ENCODE results near the gene TEX51.

The TEX51 gene

DNA sequence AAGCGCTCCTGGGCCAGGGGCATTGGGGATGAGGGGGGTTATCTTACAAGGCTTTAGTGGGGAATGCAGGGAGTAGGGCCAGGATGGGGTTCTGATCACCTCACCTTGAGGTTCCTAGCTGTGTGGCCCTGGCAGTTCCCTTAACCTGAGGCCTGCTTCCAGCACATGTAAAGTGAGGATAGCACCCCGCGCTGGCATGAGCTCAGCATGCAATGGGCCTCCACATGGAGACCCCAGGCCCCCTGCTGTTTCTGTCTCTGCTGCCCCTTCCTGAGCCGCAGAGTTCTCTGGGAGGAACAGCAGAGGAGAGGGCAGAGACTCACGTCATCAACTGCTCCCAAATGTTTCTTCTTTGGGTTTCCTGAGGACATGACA, 8.6 kb upstream of the TEX51 start:
- no peaks in the 10 kb centered on the region for H3K79me2 ChIP-seq (ENCODE audit: insufficient read depth, low read length)
- no peaks in the 10 kb centered on the region for H3F3A ChIP-seq (ENCODE audit: insufficient read depth)
- no peak overlapping the region for H3K9ac ChIP-seq (ENCODE audit: low read length)
- no peaks in the 10 kb centered on the region for H4K20me1 ChIP-seq (ENCODE audit: low read depth, low read length)
- no peak overlapping the region for H3K4me3 ChIP-seq (ENCODE audit: insufficient read depth, low read length, poor library complexity, severe bottlenecking)
- no peak overlapping the region for H3K27ac ChIP-seq (ENCODE audit: low read depth, low read length)
- H3K36me3 ChIP-seq (ENCODE audit: low read length), result no peaks in the 10 kb centered on the region
- no peak overlapping the region for H3K4me2 ChIP-seq (ENCODE audit: low read depth, low read length, poor library complexity, severe bottlenecking)
- no peaks in the 10 kb centered on the region for H3K9me3 ChIP-seq (ENCODE audit: insufficient read depth, low read length)
- TF ChIP-seq, protein P1, sequence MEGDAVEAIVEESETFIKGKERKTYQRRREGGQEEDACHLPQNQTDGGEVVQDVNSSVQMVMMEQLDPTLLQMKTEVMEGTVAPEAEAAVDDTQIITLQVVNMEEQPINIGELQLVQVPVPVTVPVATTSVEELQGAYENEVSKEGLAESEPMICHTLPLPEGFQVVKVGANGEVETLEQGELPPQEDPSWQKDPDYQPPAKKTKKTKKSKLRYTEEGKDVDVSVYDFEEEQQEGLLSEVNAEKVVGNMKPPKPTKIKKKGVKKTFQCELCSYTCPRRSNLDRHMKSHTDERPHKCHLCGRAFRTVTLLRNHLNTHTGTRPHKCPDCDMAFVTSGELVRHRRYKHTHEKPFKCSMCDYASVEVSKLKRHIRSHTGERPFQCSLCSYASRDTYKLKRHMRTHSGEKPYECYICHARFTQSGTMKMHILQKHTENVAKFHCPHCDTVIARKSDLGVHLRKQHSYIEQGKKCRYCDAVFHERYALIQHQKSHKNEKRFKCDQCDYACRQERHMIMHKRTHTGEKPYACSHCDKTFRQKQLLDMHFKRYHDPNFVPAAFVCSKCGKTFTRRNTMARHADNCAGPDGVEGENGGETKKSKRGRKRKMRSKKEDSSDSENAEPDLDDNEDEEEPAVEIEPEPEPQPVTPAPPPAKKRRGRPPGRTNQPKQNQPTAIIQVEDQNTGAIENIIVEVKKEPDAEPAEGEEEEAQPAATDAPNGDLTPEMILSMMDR (IDR thresholded peaks at IDR 0.05; ENCODE audit: insufficient read depth, low read length, poor library complexity, severe bottlenecking), result no peak
- TF ChIP-seq EZH2phosphoT487 (conservative IDR thresholded peaks at IDR 0.05; ENCODE audit: low read length), result no peak
- no peaks in the 10 kb centered on the region for H3K9me2 ChIP-seq (replicated peaks; ENCODE audit: insufficient read depth, low read length)
- no peaks in the 10 kb centered on the region for H3K27me3 ChIP-seq (ENCODE audit: low read length)
- H2AFZ ChIP-seq (ENCODE audit: low read depth, low read length, severe bottlenecking), result no peak overlapping the region

DNA sequence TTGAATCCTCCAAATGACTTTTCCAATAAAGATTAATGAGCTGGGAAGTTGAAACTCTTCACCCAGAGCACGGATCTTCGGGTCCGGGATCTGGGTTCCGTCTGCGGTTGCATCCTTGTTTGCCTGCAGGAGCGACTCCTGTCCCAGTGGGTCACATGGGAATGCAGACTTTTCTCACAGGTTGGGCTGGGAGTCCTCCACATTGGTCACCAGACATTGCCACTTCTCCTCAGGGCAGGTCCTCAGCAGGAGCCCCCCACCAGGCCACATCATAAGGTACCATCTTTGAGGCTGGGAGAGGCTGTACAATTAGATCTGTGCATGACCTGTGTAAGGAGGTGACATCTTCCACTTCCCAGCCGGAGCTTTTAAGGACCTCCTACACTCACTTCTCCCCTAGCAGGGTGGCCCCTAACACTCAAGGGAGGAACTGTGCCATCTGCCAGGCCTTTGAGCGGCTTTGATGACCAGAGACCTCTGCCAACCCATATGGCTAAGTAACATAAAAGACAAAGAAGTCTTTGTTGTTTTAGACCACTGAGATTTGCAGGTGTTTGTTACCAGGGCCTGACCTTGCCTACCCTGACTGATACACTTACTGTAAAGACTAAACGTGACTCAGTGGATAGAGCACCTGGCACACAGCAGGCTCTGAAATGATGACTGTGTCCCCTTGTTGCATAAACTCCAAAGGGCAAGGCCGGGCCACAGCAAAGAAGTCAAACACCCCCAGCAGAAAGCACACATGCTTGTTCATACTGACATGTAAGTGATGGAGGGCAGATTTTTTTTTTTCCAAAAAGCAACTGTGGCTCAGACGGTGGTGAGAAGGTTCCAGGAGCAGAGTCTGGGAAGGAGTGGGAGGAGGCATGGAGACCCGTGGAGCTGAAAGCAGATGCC, 7.9 kb upstream of the TEX51 start:
- Histone ChIP-seq H3K9me2 (replicated peaks; ENCODE audit: insufficient read depth, low read length) (no peaks in the 10 kb centered on the region), H3K9me3 (ENCODE audit: insufficient read depth, low read length) (no peaks in the 10 kb centered on the region), H3K4me3 (ENCODE audit: insufficient read depth, low read length, poor library complexity, severe bottlenecking) (no peak overlapping the region), H3K27ac (ENCODE audit: low read depth, low read length) (no peak overlapping the region), H3K36me3 (ENCODE audit: low read length) (no peaks in the 10 kb centered on the region), H3F3A (ENCODE audit: insufficient read depth) (no peaks in the 10 kb centered on the region), H3K79me2 (ENCODE audit: insufficient read depth, low read length) (no peaks in the 10 kb centered on the region), H3K9ac (ENCODE audit: low read length) (no peak overlapping the region), H3K4me2 (ENCODE audit: low read depth, low read length, poor library complexity, severe bottlenecking) (no peak overlapping the region), H4K20me1 (ENCODE audit: low read depth, low read length) (no peaks in the 10 kb centered on the region), H3K27me3 (ENCODE audit: low read length) (no peaks in the 10 kb centered on the region), H2AFZ (ENCODE audit: low read depth, low read length, severe bottlenecking) (no peak overlapping the region)
- TF ChIP-seq EZH2phosphoT487 (conservative IDR thresholded peaks at IDR 0.05; ENCODE audit: low read length), result no peak
- TF ChIP-seq, protein P1 (IDR thresholded peaks at IDR 0.05; ENCODE audit: insufficient read depth, low read length, poor library complexity, severe bottlenecking), result no peak

DNA sequence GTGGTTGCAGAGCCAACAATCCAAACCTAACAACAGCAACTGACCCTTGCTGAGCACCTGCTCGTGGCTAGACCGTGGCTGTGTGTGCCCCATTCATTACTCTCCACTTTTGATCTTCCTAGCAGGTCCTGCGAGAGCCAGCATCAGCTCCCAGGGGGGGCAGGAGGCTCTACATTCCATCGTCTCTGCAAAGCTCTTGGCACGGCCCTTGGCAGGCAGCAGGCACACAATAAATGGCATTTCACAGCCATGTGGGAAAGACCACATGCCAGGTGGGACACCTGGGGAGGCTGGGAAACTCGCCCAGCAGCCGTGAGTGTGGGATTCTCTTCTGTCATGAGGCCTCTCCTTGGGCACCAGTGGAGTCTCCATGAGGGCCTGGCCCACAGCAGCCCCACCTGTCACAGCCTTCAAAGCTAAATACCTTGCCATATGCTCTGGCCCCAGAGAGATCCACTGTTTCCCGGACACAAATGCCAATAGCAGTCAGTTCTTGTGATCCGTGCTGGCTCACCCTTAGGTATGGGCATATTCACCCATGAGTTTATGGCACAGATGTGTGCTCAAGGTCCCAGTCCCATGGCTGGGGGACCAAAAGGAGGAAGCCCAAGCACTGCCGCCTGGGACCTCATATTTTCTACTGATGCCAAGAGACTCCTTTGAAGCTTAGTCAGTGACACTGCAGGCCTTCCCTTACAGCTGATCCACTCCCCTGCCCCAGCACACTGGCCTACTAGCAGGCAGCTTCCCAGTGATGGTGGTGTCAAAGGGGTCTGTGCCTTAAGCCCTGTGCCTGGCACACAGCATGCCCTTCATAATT, 6.8 kb upstream of the TEX51 start:
- no peak overlapping the region for H3K4me3 ChIP-seq (ENCODE audit: insufficient read depth, low read length, poor library complexity, severe bottlenecking)
- no peaks in the 10 kb centered on the region for H3K79me2 ChIP-seq (ENCODE audit: insufficient read depth, low read length)
- no peaks in the 10 kb centered on the region for H3K9me2 ChIP-seq (replicated peaks; ENCODE audit: insufficient read depth, low read length)
- no peak overlapping the region for H3K4me2 ChIP-seq (ENCODE audit: low read depth, low read length, poor library complexity, severe bottlenecking)
- H2AFZ ChIP-seq (ENCODE audit: low read depth, low read length, severe bottlenecking), result no peak overlapping the region
- no peaks in the 10 kb centered on the region for H3F3A ChIP-seq (ENCODE audit: insufficient read depth)
- no peak overlapping the region for H3K27ac ChIP-seq (ENCODE audit: low read depth, low read length)
- no peaks in the 10 kb centered on the region for H4K20me1 ChIP-seq (ENCODE audit: low read depth, low read length)
- no peaks in the 10 kb centered on the region for H3K36me3 ChIP-seq (ENCODE audit: low read length)
- H3K9ac ChIP-seq (ENCODE audit: low read length), result no peak overlapping the region
- H3K27me3 ChIP-seq (ENCODE audit: low read length), result no peaks in the 10 kb centered on the region
- no peak for TF ChIP-seq EZH2phosphoT487 (conservative IDR thresholded peaks at IDR 0.05; ENCODE audit: low read length)
- TF ChIP-seq, protein P1 (IDR thresholded peaks at IDR 0.05; ENCODE audit: insufficient read depth, low read length, poor library complexity, severe bottlenecking), result no peak
- H3K9me3 ChIP-seq (ENCODE audit: insufficient read depth, low read length), result no peaks in the 10 kb centered on the region

Measured in SU-DHL-6 (cell line).